GM23248 (cell line): ENCODE measurements around the gene GARNL3. TPM values are rescaled to one million over a fixed set of nuclear protein-coding genes. Genes with fewer than 3 reads are reported as not detected.

Experiments
- DNase-seq: peaks from one replicate; pipeline ENCODE4 v3.0.0-alpha.2; 2015
- H2AFZ ChIP-seq: fragments of 200-600 bp; sonication (generic); 2 replicates; pipeline ENCODE4 v1.6.1; 2016; ENCODE audit warnings: antibody characterized with exemption
- H3F3A ChIP-seq: fragments of 200-600 bp; sonication (generic); 2 replicates; pipeline ENCODE4 v1.6.1; 2016; ENCODE audit warnings: mild to moderate bottlenecking, antibody characterized with exemption, mixed run types; ENCODE audit not compliant: insufficient read depth
- H3K27ac ChIP-seq: fragments of 200-600 bp; sonication (generic); 2 replicates; pipeline ENCODE4 v1.5.1; 2016; ENCODE audit warnings: mild to moderate bottlenecking
- H3K27me3 ChIP-seq: fragments of 200-600 bp; sonication (generic); replicated peaks from 2 replicates; pipeline ENCODE4 v1.6.1; 2016; ENCODE audit warnings: mild to moderate bottlenecking; ENCODE audit not compliant: insufficient read depth
- H3K36me3 ChIP-seq: fragments of 200-600 bp; sonication (generic); 2 replicates; pipeline ENCODE4 v1.6.1; 2016; ENCODE audit warnings: low read depth, mild to moderate bottlenecking
- H3K4me1 ChIP-seq: fragments of 200-600 bp; sonication (generic); 2 replicates; pipeline ENCODE4 v1.6.1; 2016; ENCODE audit warnings: mild to moderate bottlenecking; ENCODE audit not compliant: insufficient read depth
- H3K4me2 ChIP-seq: fragments of 200-600 bp; sonication (generic); one replicate; pipeline ENCODE4 v1.6.1; 2016; ENCODE audit warnings: mild to moderate bottlenecking; ENCODE audit not compliant: unreplicated experiment
- H3K4me3 ChIP-seq: fragments of 200-600 bp; sonication (generic); 2 replicates; pipeline ENCODE4 v1.5.1; 2016; ENCODE audit warnings: mild to moderate bottlenecking
- H3K79me2 ChIP-seq: fragments of 200-600 bp; sonication (generic); 2 replicates; pipeline ENCODE4 v1.6.1; 2016; ENCODE audit warnings: mild to moderate bottlenecking; ENCODE audit not compliant: insufficient read depth
- H3K9ac ChIP-seq: fragments of 200-600 bp; sonication (generic); 2 replicates; pipeline ENCODE4 v1.6.1; 2016; ENCODE audit warnings: mild to moderate bottlenecking
- H3K9me2 ChIP-seq: fragments of 200-600 bp; sonication (generic); 2 replicates; pipeline ENCODE4 v1.6.1; 2016; ENCODE audit warnings: mixed run types, mild to moderate bottlenecking, moderate library complexity; ENCODE audit not compliant: insufficient read depth
- H3K9me3 ChIP-seq: fragments of 200-600 bp; sonication (generic); one replicate; pipeline ENCODE4 v1.6.1; 2017; ENCODE audit warnings: low read depth
- H4K20me1 ChIP-seq: fragments of 200-600 bp; sonication (generic); 2 replicates; pipeline ENCODE4 v1.6.0; 2016; ENCODE audit not compliant: insufficient read depth
- EZH2 ChIP-seq: fragments of 200-600 bp; sonication (generic); IDR thresholded peaks from 2 replicates; pipeline ENCODE4 v1.6.1; 2018; ENCODE audit warnings: antibody characterized with exemption, mild to moderate bottlenecking; ENCODE audit not compliant: insufficient read depth, poor library complexity, severe bottlenecking
- EZH2phosphoT487 ChIP-seq: fragments of 200-600 bp; sonication (generic); IDR thresholded peaks from 2 replicates; pipeline ENCODE4 v1.6.1; 2018; ENCODE audit warnings: antibody characterized with exemption, moderate library complexity, mild to moderate bottlenecking, low read depth; ENCODE audit not compliant: insufficient read depth
- WGBS, 2 experiments: methylation state at CpG; one replicate each; pipeline ENCODE4 v1.1.6; 2015 to 2017; ENCODE audit warnings: low lambda C conversion rate in 2 of 2, low coverage in 1 of 2; ENCODE audit errors: missing lambda C conversion rate in 2 of 2; 5-methylcytosine and 5-hydroxymethylcytosine counted together
- in situ Hi-C: fragments of 300-500 bp; cut with MboI; formaldehyde crosslinking; loops from 2 replicates; pipeline ENCODE4 v1.15.0; 2020
- polyA plus RNA-seq: library from polyadenylated mRNA; unstranded; fragments of >200 nt; fragmentation: Nextera tagmentation; extraction: Ambion mirVana; gene quantifications from 2 replicates; pipeline ENCODE4 v1.2.1, GENCODE V29; 2016
- total RNA-seq: library from RNA; depleted of rRNA; stranded (reverse); fragments of >200 nt; shearing (Covaris generic); gene quantifications from 2 replicates; pipeline ENCODE4 v1.2.3, GENCODE V29; 2014; rRNA removed

Gene GARNL3, protein sequence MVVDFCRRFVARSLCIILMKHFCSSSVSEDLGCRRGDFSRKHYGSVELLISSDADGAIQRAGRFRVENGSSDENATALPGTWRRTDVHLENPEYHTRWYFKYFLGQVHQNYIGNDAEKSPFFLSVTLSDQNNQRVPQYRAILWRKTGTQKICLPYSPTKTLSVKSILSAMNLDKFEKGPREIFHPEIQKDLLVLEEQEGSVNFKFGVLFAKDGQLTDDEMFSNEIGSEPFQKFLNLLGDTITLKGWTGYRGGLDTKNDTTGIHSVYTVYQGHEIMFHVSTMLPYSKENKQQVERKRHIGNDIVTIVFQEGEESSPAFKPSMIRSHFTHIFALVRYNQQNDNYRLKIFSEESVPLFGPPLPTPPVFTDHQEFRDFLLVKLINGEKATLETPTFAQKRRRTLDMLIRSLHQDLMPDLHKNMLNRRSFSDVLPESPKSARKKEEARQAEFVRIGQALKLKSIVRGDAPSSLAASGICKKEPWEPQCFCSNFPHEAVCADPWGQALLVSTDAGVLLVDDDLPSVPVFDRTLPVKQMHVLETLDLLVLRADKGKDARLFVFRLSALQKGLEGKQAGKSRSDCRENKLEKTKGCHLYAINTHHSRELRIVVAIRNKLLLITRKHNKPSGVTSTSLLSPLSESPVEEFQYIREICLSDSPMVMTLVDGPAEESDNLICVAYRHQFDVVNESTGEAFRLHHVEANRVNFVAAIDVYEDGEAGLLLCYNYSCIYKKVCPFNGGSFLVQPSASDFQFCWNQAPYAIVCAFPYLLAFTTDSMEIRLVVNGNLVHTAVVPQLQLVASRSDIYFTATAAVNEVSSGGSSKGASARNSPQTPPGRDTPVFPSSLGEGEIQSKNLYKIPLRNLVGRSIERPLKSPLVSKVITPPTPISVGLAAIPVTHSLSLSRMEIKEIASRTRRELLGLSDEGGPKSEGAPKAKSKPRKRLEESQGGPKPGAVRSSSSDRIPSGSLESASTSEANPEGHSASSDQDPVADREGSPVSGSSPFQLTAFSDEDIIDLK
- 0.13 and 0.43 TPM in 2 replicates for total RNA-seq
- 0.22 and 1.3 TPM in 2 replicates for polyA plus RNA-seq

DNA sequence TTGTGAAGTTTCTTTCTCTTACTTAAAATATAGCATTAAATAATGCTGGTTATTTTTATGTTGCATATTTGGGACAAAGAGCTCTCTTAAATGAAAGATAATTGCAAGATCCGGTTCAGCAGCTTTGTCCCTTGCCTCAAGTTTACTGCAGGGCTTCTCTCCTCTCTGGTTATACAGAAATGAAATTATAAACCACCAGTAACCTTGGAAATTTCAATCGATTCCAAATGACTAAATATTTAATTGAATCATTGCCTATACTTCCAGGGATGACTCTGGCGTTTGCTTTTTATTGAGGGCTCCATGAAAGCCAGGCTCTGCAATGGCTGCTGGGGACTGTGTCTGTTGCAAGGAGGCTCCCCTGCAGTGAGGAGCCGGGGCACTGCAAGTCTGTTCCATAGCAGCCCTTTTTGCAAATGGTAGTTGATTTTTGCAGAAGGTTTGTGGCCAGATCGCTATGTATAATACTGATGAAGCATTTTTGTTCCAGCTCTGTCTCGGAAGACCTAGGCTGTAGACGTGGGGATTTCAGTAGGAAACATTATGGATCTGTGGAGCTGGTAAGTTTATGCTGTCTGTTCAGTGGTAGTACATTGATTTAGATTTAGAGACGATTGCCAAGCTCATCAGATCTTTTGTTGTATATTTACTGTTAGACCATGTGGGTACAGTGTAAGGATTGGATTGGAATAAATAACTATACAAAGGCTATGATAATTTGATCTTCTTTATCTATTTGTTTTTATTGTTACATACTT lies at the start of gene GARNL3:
GARNL3 (plus strand) TSS at position 313 of the 758 bp plus-strand sequence; CDS start at position 417, 104 bp downstream.
- 29 to 30% methylated on average over 8 of the region's 8 CpGs for WGBS, 2 experiments
- Histone ChIP-seq H3K79me2 (no peaks in the 10 kb centered on the region), H4K20me1 (no peaks in the 10 kb centered on the region), H3K4me2 (no peak within 1 kb of the TSS), H3K4me1 (no peaks in the 10 kb centered on the region), H3K27me3 (no peaks in the 10 kb centered on the region; the same call in 1 of the 2 replicates), H3K27ac (no peak within 1 kb of the TSS), H3K9me2 (no peaks in the 10 kb centered on the region), H3K4me3 (no peak within 1 kb of the TSS), H3K36me3 (no peaks in the 10 kb centered on the region), H3K9me3 (no peaks in the 10 kb centered on the region), H3F3A (no peaks in the 10 kb centered on the region), H3K9ac (no peak within 1 kb of the TSS), H2AFZ (no peak within 1 kb of the TSS)
- in situ Hi-C loops: no loop called here
- no peak for TF ChIP-seq EZH2
- no peak for TF ChIP-seq EZH2phosphoT487
- no peak for DNase-seq

DNA sequence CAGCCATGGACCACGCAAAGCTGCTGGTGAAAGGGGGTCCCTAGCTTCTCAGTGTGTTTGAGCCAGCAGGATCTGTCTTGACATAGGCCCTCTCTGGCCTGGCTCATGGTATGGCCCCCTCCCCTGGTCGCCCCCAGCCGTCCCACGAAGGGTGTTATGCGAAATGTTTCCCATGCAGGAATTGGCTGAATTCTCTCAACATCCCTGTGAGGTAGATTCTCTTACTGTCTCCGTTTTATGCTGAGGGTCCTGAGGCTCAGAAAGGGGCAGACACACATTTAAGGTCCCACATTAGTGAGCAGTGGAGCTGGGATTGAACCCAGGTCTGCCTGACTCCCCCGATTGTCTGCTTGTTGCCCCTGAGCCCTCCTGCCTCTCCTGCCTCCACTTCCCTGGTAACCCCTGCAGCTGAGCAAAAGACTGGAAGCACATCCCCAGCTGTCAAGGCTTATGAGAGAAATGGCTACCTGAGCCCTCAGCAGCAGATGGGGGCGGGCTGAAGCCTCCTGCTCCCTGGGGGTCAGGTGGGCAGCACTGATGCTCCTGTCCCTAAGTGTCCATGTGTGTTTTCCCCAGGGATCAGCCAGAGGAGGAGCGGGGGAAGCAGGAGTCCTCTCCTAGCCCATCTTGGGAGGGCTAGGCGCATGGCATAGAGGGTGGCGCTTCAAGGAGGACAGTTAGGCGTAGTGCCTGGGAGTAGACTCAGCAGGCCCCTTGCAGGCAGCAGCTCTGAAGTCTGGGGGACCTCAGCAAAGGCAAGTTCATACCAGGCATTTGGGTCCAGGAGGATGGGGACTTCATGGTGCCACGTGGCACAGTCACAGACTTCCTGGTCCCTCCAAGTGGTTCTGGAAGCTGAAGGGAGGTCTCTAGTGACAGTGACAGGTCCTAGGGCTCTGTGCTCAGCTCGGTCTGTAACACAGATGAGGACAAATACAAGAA lies 49.0 kb upstream of the GARNL3 start:
- H3K36me3 ChIP-seq: no peaks in the 10 kb centered on the region
- 0 out of 2 replicates have a peak, but pooled peaks cover under 1% of the 10 kb centered on the region for H3K27me3 ChIP-seq
- H3K9me2 ChIP-seq: no peaks in the 10 kb centered on the region
- H3K4me2 ChIP-seq: no peak overlapping the region
- no peak overlapping the region for H3K4me3 ChIP-seq
- in situ Hi-C loops: no loop called here
- no peaks in the 10 kb centered on the region for H3F3A ChIP-seq
- WGBS, 2 experiments: 81 to 84% methylated on average over 14 of the region's 14 CpGs
- no peak overlapping the region for H2AFZ ChIP-seq
- no peak for TF ChIP-seq EZH2
- no peak for TF ChIP-seq EZH2phosphoT487
- no peak for DNase-seq
- H3K79me2 ChIP-seq: no peaks in the 10 kb centered on the region
- no peaks in the 10 kb centered on the region for H3K9me3 ChIP-seq
- H3K4me1 ChIP-seq: peaks cover 6% of the 10 kb centered on the region; the same call in 1 of the 2 replicates
- H3K9ac ChIP-seq: no peak overlapping the region
- no peaks in the 10 kb centered on the region for H4K20me1 ChIP-seq
- no peak overlapping the region for H3K27ac ChIP-seq

DNA sequence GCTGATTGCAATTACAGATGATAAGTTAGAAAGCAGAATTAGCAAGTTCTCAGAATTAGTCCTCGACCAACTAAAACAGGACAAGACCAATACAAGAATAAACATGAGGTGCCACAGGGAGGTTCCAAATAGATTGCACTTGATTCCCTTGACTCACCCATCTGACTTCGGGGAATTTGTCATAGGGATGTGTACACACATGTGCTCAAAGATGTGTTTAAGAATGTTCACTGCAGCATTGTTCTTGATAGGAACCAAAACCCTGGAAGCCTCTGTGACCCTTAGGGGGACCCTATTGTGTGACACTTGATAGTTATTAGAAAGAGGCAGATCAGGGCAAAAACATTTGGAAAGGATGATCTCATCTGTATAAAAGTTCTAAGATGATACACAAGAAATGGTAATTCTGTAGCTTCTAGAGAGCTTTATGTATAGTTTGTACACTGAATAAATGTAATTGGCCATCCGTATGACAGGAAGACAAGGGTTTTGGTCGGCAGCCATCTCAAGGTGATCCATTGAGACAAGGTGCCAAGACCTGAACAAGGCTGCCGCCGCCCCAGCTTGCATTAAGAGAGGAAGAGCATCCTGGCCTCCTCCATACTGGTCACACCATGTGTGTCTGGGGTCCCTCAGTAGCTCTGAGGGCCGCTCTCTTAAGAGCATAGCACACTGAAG lies 48.2 kb upstream of the GARNL3 start:
- no peak overlapping the region for H2AFZ ChIP-seq
- 85 to 94% methylated on average over 7 of the region's 7 CpGs for WGBS, 2 experiments

More for the DNA sequence above, 48.2 kb upstream of the GARNL3 start:
- TF ChIP-seq EZH2 (no peak), EZH2phosphoT487 (no peak)
- H3K27ac ChIP-seq: no peak overlapping the region
- no peaks in the 10 kb centered on the region for H3F3A ChIP-seq
- H3K4me1 ChIP-seq: peaks cover 6% of the 10 kb centered on the region; the same call in 1 of the 2 replicates
- H4K20me1 ChIP-seq: no peaks in the 10 kb centered on the region
- in situ Hi-C loops: no loop called here
- H3K9ac ChIP-seq: no peak overlapping the region
- no peaks in the 10 kb centered on the region for H3K9me3 ChIP-seq
- no peak overlapping the region for H3K4me2 ChIP-seq
- no peak for DNase-seq
- no peaks in the 10 kb centered on the region for H3K36me3 ChIP-seq
- H3K79me2 ChIP-seq: no peaks in the 10 kb centered on the region
- H3K4me3 ChIP-seq: no peak overlapping the region
- no peaks in the 10 kb centered on the region for H3K9me2 ChIP-seq
- peaks cover 8% of the 10 kb centered on the region; the same call in 1 of the 2 replicates for H3K27me3 ChIP-seq
